Smooth muscle cell (in vitro differentiated cells): ENCODE results near the gene OR1K1. TPM values are rescaled to one million over a fixed set of nuclear protein-coding genes. Genes with fewer than 3 reads are reported as not detected.

ENCODE experiments used
- DNase-seq: peaks from one replicate; lab custom pipeline; 2025; ENCODE audit not compliant: unreplicated experiment; lab: John Stamatoyannopoulos, UW
- H2AFZ ChIP-seq: fragments of 200-600 bp; sonication (generic); 2 replicates; pipeline ENCODE4 v1.6.0; 2016; ENCODE audit warnings: antibody characterized with exemption, low read depth, mild to moderate bottlenecking
- H3F3A ChIP-seq: fragments of 200-600 bp; sonication (generic); 2 replicates; pipeline ENCODE4 v1.6.0; 2017; ENCODE audit warnings: antibody characterized with exemption, low read depth
- H3K27ac ChIP-seq: fragments of 200-600 bp; sonication (generic); 2 replicates; pipeline ENCODE4 v1.5.1; 2016; ENCODE audit warnings: low read depth, mild to moderate bottlenecking
- H3K27me3 ChIP-seq: fragments of 200-600 bp; sonication (generic); 2 replicates; pipeline ENCODE4 v1.6.1; 2016; ENCODE audit warnings: low read depth, mild to moderate bottlenecking
- H3K36me3 ChIP-seq: fragments of 200-600 bp; sonication (generic); 2 replicates; pipeline ENCODE4 v1.5.1; 2016; ENCODE audit warnings: low read depth
- H3K4me1 ChIP-seq: fragments of 200-600 bp; sonication (generic); 2 replicates; pipeline ENCODE4 v1.5.1; 2016; ENCODE audit warnings: low read depth
- H3K4me2 ChIP-seq: fragments of 200-600 bp; sonication (generic); 2 replicates; pipeline ENCODE4 v1.6.0; 2016; ENCODE audit warnings: mild to moderate bottlenecking
- H3K4me3 ChIP-seq: fragments of 200-600 bp; sonication (generic); 2 replicates; pipeline ENCODE4 v1.5.1; 2016; ENCODE audit warnings: mild to moderate bottlenecking
- H3K79me2 ChIP-seq: fragments of 200-600 bp; sonication (generic); 2 replicates; pipeline ENCODE4 v1.6.0; 2016; ENCODE audit warnings: low read depth, mild to moderate bottlenecking
- H3K9ac ChIP-seq: fragments of 200-600 bp; sonication (generic); 2 replicates; pipeline ENCODE4 v1.6.0; 2016; ENCODE audit warnings: low read depth
- H3K9me3 ChIP-seq: fragments of 200-600 bp; sonication (generic); replicated peaks from 2 replicates; pipeline ENCODE4 v1.5.1; 2016; ENCODE audit warnings: low read depth
- H4K20me1 ChIP-seq: fragments of 200-600 bp; sonication (generic); 2 replicates; pipeline ENCODE4 v1.6.0; 2016; ENCODE audit warnings: low read depth
- WGBS: methylation state at CpG from one replicate; pipeline ENCODE4 v1.1.7; 2016; ENCODE audit warnings: low lambda C conversion rate; 5-methylcytosine and 5-hydroxymethylcytosine counted together
- polyA plus RNA-seq: library from polyadenylated mRNA; unstranded; fragments of >200 nt; fragmentation: Nextera tagmentation; extraction: Ambion mirVana; gene quantifications from 2 replicates; pipeline ENCODE4 v1.2.1, GENCODE V29; 2016
- total RNA-seq: library from RNA; depleted of rRNA; stranded (reverse); fragments of >200 nt; gene quantifications from 2 replicates; pipeline ENCODE4 v1.2.3, GENCODE V29; 2014
- TF ChIP-seq, protein P1 (sequence below): fragments of 200-600 bp; sonication (generic); IDR thresholded peaks from 2 replicates; pipeline ENCODE4 v1.5.1; 2017; ENCODE audit warnings: borderline replicate concordance, mild to moderate bottlenecking, antibody characterized with exemption; ENCODE audit not compliant: insufficient read depth, poor library complexity, severe bottlenecking

Gene OR1K1
- total and polyA plus RNA-seq, 2 experiments from 2014 or later, result not detected

DNA sequence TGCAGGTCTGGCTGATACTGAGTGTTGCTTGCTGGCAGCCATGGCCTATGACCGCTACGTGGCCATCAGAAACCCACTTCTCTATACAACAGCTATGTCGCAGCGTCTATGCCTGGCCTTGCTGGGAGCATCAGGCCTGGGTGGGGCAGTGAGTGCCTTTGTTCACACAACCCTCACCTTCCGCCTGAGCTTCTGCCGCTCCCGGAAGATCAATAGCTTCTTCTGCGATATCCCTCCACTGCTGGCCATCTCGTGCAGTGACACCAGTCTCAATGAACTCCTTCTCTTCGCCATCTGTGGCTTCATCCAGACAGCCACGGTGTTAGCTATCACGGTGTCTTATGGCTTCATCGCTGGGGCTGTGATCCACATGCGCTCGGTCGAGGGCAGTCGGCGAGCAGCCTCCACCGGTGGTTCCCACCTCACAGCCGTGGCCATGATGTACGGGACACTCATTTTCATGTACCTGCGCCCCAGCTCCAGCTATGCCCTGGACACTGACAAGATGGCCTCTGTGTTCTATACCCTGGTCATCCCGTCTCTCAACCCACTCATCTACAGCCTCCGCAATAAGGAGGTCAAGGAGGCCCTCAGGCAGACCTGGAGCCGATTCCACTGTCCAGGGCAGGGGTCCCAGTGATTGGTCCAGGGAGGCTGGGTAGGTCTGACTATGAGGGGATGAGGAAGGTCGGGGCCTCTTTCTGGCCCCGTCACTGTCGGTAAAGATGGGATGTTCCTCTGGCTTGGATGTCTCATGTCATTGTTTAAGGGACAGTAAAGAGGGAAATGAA, 10.5 kb upstream of the OR1K1 start:
- no peaks in the 10 kb centered on the region for H3K27me3 ChIP-seq
- no peak overlapping the region for H3K4me3 ChIP-seq
- no peak overlapping the region for H2AFZ ChIP-seq
- 90% methylated on average over 28 of the region's 28 CpGs for WGBS
- TF ChIP-seq, protein P1, sequence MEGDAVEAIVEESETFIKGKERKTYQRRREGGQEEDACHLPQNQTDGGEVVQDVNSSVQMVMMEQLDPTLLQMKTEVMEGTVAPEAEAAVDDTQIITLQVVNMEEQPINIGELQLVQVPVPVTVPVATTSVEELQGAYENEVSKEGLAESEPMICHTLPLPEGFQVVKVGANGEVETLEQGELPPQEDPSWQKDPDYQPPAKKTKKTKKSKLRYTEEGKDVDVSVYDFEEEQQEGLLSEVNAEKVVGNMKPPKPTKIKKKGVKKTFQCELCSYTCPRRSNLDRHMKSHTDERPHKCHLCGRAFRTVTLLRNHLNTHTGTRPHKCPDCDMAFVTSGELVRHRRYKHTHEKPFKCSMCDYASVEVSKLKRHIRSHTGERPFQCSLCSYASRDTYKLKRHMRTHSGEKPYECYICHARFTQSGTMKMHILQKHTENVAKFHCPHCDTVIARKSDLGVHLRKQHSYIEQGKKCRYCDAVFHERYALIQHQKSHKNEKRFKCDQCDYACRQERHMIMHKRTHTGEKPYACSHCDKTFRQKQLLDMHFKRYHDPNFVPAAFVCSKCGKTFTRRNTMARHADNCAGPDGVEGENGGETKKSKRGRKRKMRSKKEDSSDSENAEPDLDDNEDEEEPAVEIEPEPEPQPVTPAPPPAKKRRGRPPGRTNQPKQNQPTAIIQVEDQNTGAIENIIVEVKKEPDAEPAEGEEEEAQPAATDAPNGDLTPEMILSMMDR, result no peak
- no peaks in the 10 kb centered on the region for H3F3A ChIP-seq
- no peak overlapping the region for H3K9ac ChIP-seq
- H4K20me1 ChIP-seq, result no peaks in the 10 kb centered on the region
- H3K4me1 ChIP-seq, result no peaks in the 10 kb centered on the region
- H3K9me3 ChIP-seq, result no peaks in the 10 kb centered on the region
- no peak overlapping the region for H3K4me2 ChIP-seq
- DNase-seq, result no peak
- H3K27ac ChIP-seq, result no peak overlapping the region
- no peaks in the 10 kb centered on the region for H3K36me3 ChIP-seq
- H3K79me2 ChIP-seq, result no peaks in the 10 kb centered on the region

- TF ChIP-seq, protein P1, result no peak
Observed at GRCh38 chr9:122791872-122792669, 7.9 kb upstream of the OR1K1 start.

DNA sequence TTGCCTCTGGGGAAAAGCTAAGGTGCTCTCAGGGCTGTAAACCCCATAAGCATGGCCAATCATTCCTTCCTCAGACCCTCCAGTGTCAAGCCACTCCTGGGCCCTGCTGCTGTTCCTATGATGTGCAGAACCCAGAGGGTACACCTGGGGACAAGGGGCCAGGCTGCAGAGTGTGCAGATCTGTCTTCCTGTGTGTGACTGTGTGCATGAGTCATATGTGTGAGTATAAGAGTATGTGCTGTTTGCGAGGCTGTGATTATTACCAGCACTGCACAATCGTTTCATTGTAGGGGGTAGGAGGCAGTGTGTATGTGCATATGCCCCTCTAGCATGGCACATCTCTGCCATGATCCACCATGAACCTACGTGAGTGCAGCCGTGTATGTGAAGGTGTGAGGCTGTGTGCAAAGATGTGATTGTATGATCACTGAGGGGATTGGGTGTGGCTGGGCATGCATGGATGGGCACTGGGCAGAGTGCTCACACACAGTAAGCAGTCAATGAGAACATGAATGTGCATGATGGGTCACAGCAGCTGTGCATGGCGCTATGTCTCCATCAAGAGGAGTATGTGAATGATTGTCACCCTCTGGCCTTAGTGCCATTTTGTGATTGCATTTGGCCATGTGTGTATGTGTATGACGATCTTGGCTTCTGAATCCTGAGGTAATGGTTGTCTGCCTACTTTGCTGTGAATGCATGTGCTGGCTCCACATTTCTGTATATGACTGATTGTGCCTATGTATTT, 2.4 kb upstream of the OR1K1 start:
- no peaks in the 10 kb centered on the region for H3K27me3 ChIP-seq
- no peaks in the 10 kb centered on the region for H3K79me2 ChIP-seq
- TF ChIP-seq, protein P1, result no peak
- H4K20me1 ChIP-seq, result no peaks in the 10 kb centered on the region
- WGBS, result 82% methylated on average over 6 of the region's 6 CpGs
- H3F3A ChIP-seq, result no peaks in the 10 kb centered on the region
- H3K4me1 ChIP-seq, result no peaks in the 10 kb centered on the region
- DNase-seq, result no peak
- no peaks in the 10 kb centered on the region for H3K9me3 ChIP-seq
- no peak overlapping the region for H2AFZ ChIP-seq
- H3K27ac ChIP-seq, result no peak overlapping the region
- no peak overlapping the region for H3K9ac ChIP-seq
- H3K36me3 ChIP-seq, result no peaks in the 10 kb centered on the region
- H3K4me2 ChIP-seq, result no peak overlapping the region
- H3K4me3 ChIP-seq, result no peak overlapping the region

More at GRCh38 chr9:122791872-122792669, 7.9 kb upstream of the OR1K1 start:
- DNase-seq, result no peak
- Histone ChIP-seq H3K4me1 (no peaks in the 10 kb centered on the region), H3K4me3 (no peak overlapping the region), H3K36me3 (no peaks in the 10 kb centered on the region), H3K27ac (no peak overlapping the region), H3K9me3 (no peaks in the 10 kb centered on the region), H3K4me2 (no peak overlapping the region), H4K20me1 (no peaks in the 10 kb centered on the region), H3K27me3 (no peaks in the 10 kb centered on the region), H3K9ac (no peak overlapping the region), H3F3A (no peaks in the 10 kb centered on the region), H2AFZ (no peak overlapping the region), H3K79me2 (no peaks in the 10 kb centered on the region)
- WGBS, result 70% methylated on average over 5 of the region's 5 CpGs
